ENCODE data around the gene PHLDB2. TPM values are rescaled to one million over a fixed set of nuclear protein-coding genes. Genes with fewer than 3 reads are reported as not detected.

PHLDB2 gene
- total RNA-seq, 4 donors from 2014 or later = 63.6 to 154 (median 107) TPM

- H3K4me1 ChIP-seq = peaks cover 78 to 97% (median 92%) of the 10 kb centered on the region in 4 donors
Observed at GRCh38 chr3:111867889-111868426, 8.9 kb downstream of the PHLDB2 start.

GRCh38 chr3:111870620-111871019, 11.6 kb downstream of the PHLDB2 start:
- H3K27ac ChIP-seq (replicated peaks in 1 of 4) = no peak overlapping the region
- no peak overlapping the region for H3K4me3 ChIP-seq
- WGBS = 93% methylated on average over 3 of the region's 3 CpGs
- no peak for TF ChIP-seq POLR2AphosphoS5 (IDR thresholded peaks at IDR 0.05)
- TF ChIP-seq EP300 (IDR thresholded peaks at IDR 0.05) = no peak
- no peak for TF ChIP-seq POLR2A (IDR thresholded peaks at IDR 0.05; ENCODE audit: low read depth)
- TF ChIP-seq CTCF (IDR thresholded peaks at IDR 0.05) = no peak
- no peaks in the 10 kb centered on the region for H3K27me3 ChIP-seq
- H3K36me3 ChIP-seq = no peaks in the 10 kb centered on the region
- H3K4me1 ChIP-seq = peaks cover 67 to 95% (median 85%) of the 10 kb centered on the region in 4 donors
- H3K9me3 ChIP-seq = no peaks in the 10 kb centered on the region
- intact Hi-C loops (cut with DNase I) = no loop called here
- no peak for DNase-seq (ENCODE audit: extremely low spot score)

More at GRCh38 chr3:111867889-111868426, 8.9 kb downstream of the PHLDB2 start:
- no peaks in the 10 kb centered on the region for H3K27me3 ChIP-seq
- no peaks in the 10 kb centered on the region for H3K36me3 ChIP-seq
- intact Hi-C loops (cut with DNase I) = no loop called here
- whole genome bisulfite sequencing = 85% methylated on average over 6 of the region's 7 CpGs
- TF ChIP-seq EP300 (IDR thresholded peaks at IDR 0.05) (no peak), CTCF (IDR thresholded peaks at IDR 0.05) (no peak), POLR2AphosphoS5 (IDR thresholded peaks at IDR 0.05) (no peak), POLR2A (IDR thresholded peaks at IDR 0.05; ENCODE audit: low read depth) (no peak)
- peak overlapping the region in 3 of 4 donors; percentile 26 to 30 (median 30) for H3K27ac ChIP-seq (replicated peaks in 1 of 4)
- DNase-seq (ENCODE audit: extremely low spot score) = no peak
- no peaks in the 10 kb centered on the region for H3K9me3 ChIP-seq
- H3K4me3 ChIP-seq = no peak overlapping the region

- Histone ChIP-seq H3K27ac (replicated peaks in 1 of 4) (peak overlapping the region in 2 of 4 donors; percentile 4 to 49), H3K9me3 (no peaks in the 10 kb centered on the region), H3K4me1 (peaks cover 57 to 81% (median 72%) of the 10 kb centered on the region in 4 donors), H3K4me3 (no peak overlapping the region), H3K36me3 (no peaks in the 10 kb centered on the region), H3K27me3 (no peaks in the 10 kb centered on the region)
- no peak for DNase-seq (ENCODE audit: extremely low spot score)
- WGBS = 85% methylated on average over 6 of the region's 6 CpGs
- intact Hi-C loops (cut with DNase I) = no loop called here
- TF ChIP-seq POLR2AphosphoS5 (IDR thresholded peaks at IDR 0.05) (no peak), POLR2A (IDR thresholded peaks at IDR 0.05; ENCODE audit: low read depth) (no peak), CTCF (IDR thresholded peaks at IDR 0.05) (no peak), EP300 (IDR thresholded peaks at IDR 0.05) (no peak)
Observed at GRCh38 chr3:111871809-111872623, 13.0 kb downstream of the PHLDB2 start.

- H3K4me3 ChIP-seq = no peak overlapping the region
- intact Hi-C loops (cut with DNase I) = no loop called here
- H3K36me3 ChIP-seq = no peaks in the 10 kb centered on the region
- H3K4me1 ChIP-seq = peaks cover 56 to 71% (median 64%) of the 10 kb centered on the region in 4 donors
- no peak for DNase-seq (ENCODE audit: extremely low spot score)
- no peaks in the 10 kb centered on the region for H3K9me3 ChIP-seq
- no peaks in the 10 kb centered on the region for H3K27me3 ChIP-seq
- TF ChIP-seq EP300 (IDR thresholded peaks at IDR 0.05) (no peak), CTCF (IDR thresholded peaks at IDR 0.05) (no peak), POLR2AphosphoS5 (IDR thresholded peaks at IDR 0.05) (no peak)
- 66% methylated on average over 2 of the region's 2 CpGs for WGBS
- peak overlapping the region in 2 of 4 donors; percentile 4 to 49 for H3K27ac ChIP-seq (replicated peaks in 1 of 4)
Observed at GRCh38 chr3:111872979-111873378, 13.9 kb downstream of the PHLDB2 start.

Measured in esophagus muscularis mucosa (tissue), 4 donors.